K562 (cell line): ENCODE data around the gene AFDN. TPM values are rescaled to one million over a fixed set of nuclear protein-coding genes. Genes with fewer than 3 reads are reported as not detected.

Source experiments
- ATAC-seq: fragments of 200-7000 bp; cut with Tn5 transposase; 3 replicates; pipeline ENCODE4 v1.9.1; 2020; ENCODE audit warnings: moderate library complexity
- BruUV-seq: library from RNA; stranded (reverse); fragments of 400-500 nt; replicated peaks from 2 replicates; lab custom pipeline; 2021; lab: Mats Ljungman, UMichigan
- CTCF ChIA-PET: fragments of 300-600 bp; formaldehyde crosslinking; extraction: SDS; loops from one replicate; lab custom pipeline; 2021; ENCODE audit warnings: low intra/inter-chr PET ratio; lab: Yijun Ruan, JAX
- POLR2A ChIA-PET: fragments of 300-600, 350-650 bp; sonication (Branson Sonifier 250); formaldehyde crosslinking; extraction: SDS; loops from one replicate; lab custom pipeline; 2021; ENCODE audit warnings: antibody characterized with exemption, inconsistent platforms; lab: Yijun Ruan, JAX
- DNase-seq, 4 experiments: peaks; one replicate each; pipeline versions ENCODE4 v3.0.0 to v3.0.0-alpha.2; 2011 to 2018; ENCODE audit warnings: low spot score in 3 of 4, mixed read lengths in 3 of 4; ENCODE audit errors: extremely low read depth in 1 of 4
- FAIRE-seq: peaks from 2 replicates; lab custom pipeline; 2011; peaks lifted over from hg19 to GRCh38; lab: Jason Lieb, UNC
- H2AFZ ChIP-seq: 2 replicates; pipeline ENCODE4 v1.6.0; 2011; ENCODE audit warnings: low read depth, low read length, control low read depth, inconsistent platforms
- H3K27ac ChIP-seq: fragments of 200-600 bp; 3 replicates; pipeline ENCODE4 v1.8.0; 2011; ENCODE audit warnings: low read depth, mild to moderate bottlenecking, control low read depth, inconsistent platforms, low read length, moderate library complexity, mixed read lengths; ENCODE audit errors: extremely low read depth
- H3K27me3 ChIP-seq, 2 experiments: fragments of 300-600 bp in 1 of 2; 2 replicates in 1 of 2; 3 replicates in 1 of 2; pipeline versions ENCODE4 v1.6.0 to v1.8.0; 2011; ENCODE audit warnings: inconsistent platforms in 2 of 2, low read length in 2 of 2, mild to moderate bottlenecking in 1 of 2, mixed read lengths in 1 of 2, moderate library complexity in 1 of 2; ENCODE audit not compliant: control insufficient read depth in 2 of 2, insufficient read depth in 2 of 2
- H3K36me3 ChIP-seq: fragments of 300-600 bp; 3 replicates; pipeline ENCODE4 v1.8.0; 2011; ENCODE audit warnings: mild to moderate bottlenecking, low read length, inconsistent platforms; ENCODE audit not compliant: control insufficient read depth, insufficient read depth
- H3K4me1 ChIP-seq, 2 experiments: fragments of 200-600 bp in 1 of 2; replicated peaks in 1 of 2; 2 replicates in 1 of 2; 3 replicates in 1 of 2; pipeline versions ENCODE4 v1.5.1 to v1.8.0; 2011; ENCODE audit warnings: inconsistent platforms in 2 of 2, low read length in 2 of 2, mild to moderate bottlenecking in 1 of 2, mixed read lengths in 1 of 2, moderate library complexity in 1 of 2; ENCODE audit not compliant: control insufficient read depth in 2 of 2, insufficient read depth in 2 of 2
- H3K4me2 ChIP-seq: 2 replicates; pipeline ENCODE4 v1.6.1; 2011; ENCODE audit warnings: low read length, control low read depth, inconsistent platforms, mixed read lengths; ENCODE audit not compliant: insufficient read depth
- H3K4me3 ChIP-seq: fragments of 200-600 bp; sonication (generic), shearing (Covaris generic); 2 replicates; pipeline ENCODE4 v1.5.1; 2016; ENCODE audit warnings: control low read depth, inconsistent platforms
- H3K79me2 ChIP-seq: fragments of 200-600 bp; 3 replicates; pipeline ENCODE4 v1.8.0; 2011; ENCODE audit warnings: low read length, inconsistent platforms; ENCODE audit not compliant: control insufficient read depth, insufficient read depth
- H3K9ac ChIP-seq, 2 experiments: 2 replicates each; pipeline versions ENCODE4 v1.6.0 to v1.6.1; 2011; ENCODE audit warnings: low read depth in 2 of 2, low read length in 2 of 2, control low read depth in 1 of 2, inconsistent platforms in 1 of 2, mild to moderate bottlenecking in 1 of 2, mixed read lengths in 1 of 2; ENCODE audit not compliant: insufficient read depth in 1 of 2
- H3K9me1 ChIP-seq: one replicate; pipeline ENCODE4 v1.6.0; 2011; ENCODE audit warnings: inconsistent platforms, mild to moderate bottlenecking, low read length, moderate library complexity; ENCODE audit not compliant: control insufficient read depth, insufficient read depth
- H3K9me3 ChIP-seq: replicated peaks from 2 replicates; pipeline ENCODE4 v1.5.1; 2011; ENCODE audit warnings: low read depth, low read length, inconsistent platforms; ENCODE audit not compliant: control insufficient read depth, insufficient read depth
- H4K20me1 ChIP-seq: replicated peaks from 2 replicates; pipeline ENCODE4 v1.6.1; 2011; ENCODE audit warnings: low read length, inconsistent platforms, mixed read lengths; ENCODE audit not compliant: control insufficient read depth, insufficient read depth
- ARNT ChIP-seq, 2 experiments: fragments of 450-650 bp; IDR thresholded peaks; 2 replicates each; pipeline ENCODE4 v1.6.1; 2016; ENCODE audit warnings: mild to moderate bottlenecking in 1 of 2
- BRD4 ChIP-seq: fragments of 200-600 bp; sonication (generic); IDR thresholded peaks from 2 replicates; pipeline ENCODE4 v1.6.1; 2017; ENCODE audit warnings: inconsistent platforms
- CHD4 ChIP-seq: fragments of 200-600 bp; sonication (generic); IDR thresholded peaks from 3 replicates; pipeline ENCODE4 v1.6.1; 2012; ENCODE audit warnings: low read depth, mild to moderate bottlenecking, mixed read lengths, low read length, inconsistent platforms; ENCODE audit not compliant: insufficient read depth, insufficient replicate concordance, poor library complexity, severe bottlenecking
- CREM ChIP-seq: IDR thresholded peaks from 2 replicates; pipeline ENCODE4 v1.6.1; 2014; ENCODE audit warnings: antibody characterized with exemption, low read depth
- DIDO1 ChIP-seq: fragments of 450-650 bp; IDR thresholded peaks from 2 replicates; pipeline ENCODE4 v1.6.1; 2016; ENCODE audit warnings: low read depth, missing biosample characterization, missing genetic modification characterization
- E2F3 ChIP-seq: fragments of 250-450 bp; sonication (Bioruptor Pico); IDR thresholded peaks from 2 replicates; pipeline ENCODE4 v1.4.0; 2020; ENCODE audit warnings: mild to moderate bottlenecking
- GTF3C2 ChIP-seq: IDR thresholded peaks from 3 replicates; pipeline ENCODE4 v1.6.1; 2011; ENCODE audit warnings: borderline replicate concordance, mild to moderate bottlenecking, moderate library complexity; ENCODE audit not compliant: insufficient read length; ENCODE audit errors: extremely low read depth
- HDAC1 ChIP-seq, 2 experiments: fragments of 450-650 bp; IDR thresholded peaks; 2 replicates each; pipeline ENCODE4 v1.6.1; 2016 to 2017; ENCODE audit warnings: inconsistent platforms in 1 of 2, mild to moderate bottlenecking in 1 of 2, moderate library complexity in 1 of 2
- LCOR ChIP-seq: sonication (generic); formaldehyde crosslinking; IDR thresholded peaks from 2 replicates; pipeline ENCODE4 v1.8.0; 2022; ENCODE audit warnings: mild to moderate bottlenecking, missing genetic modification reagents
- MCM3 ChIP-seq: fragments of 450-650 bp; IDR thresholded peaks from 2 replicates; pipeline ENCODE4 v1.6.1; 2016
- MYNN ChIP-seq, 2 experiments: sonication (generic); formaldehyde crosslinking in 1 of 2; IDR thresholded peaks; 2 replicates each; pipeline versions ENCODE4 v1.5.0 to v1.6.1; 2016 to 2020; ENCODE audit warnings: antibody characterized with exemption in 1 of 2, missing genetic modification reagents in 1 of 2
- TEAD1 ChIP-seq, 2 experiments: fragments of 450-650 bp in 1 of 2; sonication (generic) in 1 of 2; formaldehyde crosslinking; IDR thresholded peaks; 2 replicates each; pipeline versions ENCODE4 v1.4.0 to v1.8.0; 2020 to 2022; ENCODE audit warnings: mild to moderate bottlenecking in 2 of 2, missing genetic modification reagents in 1 of 2
- ZFP1 ChIP-seq: fragments of 450-650 bp; formaldehyde crosslinking; IDR thresholded peaks from 2 replicates; pipeline ENCODE4 v1.4.0; 2020; ENCODE audit warnings: mild to moderate bottlenecking, mixed read lengths
- ZKSCAN1 ChIP-seq: fragments of 150-350 bp; IDR thresholded peaks from 2 replicates; pipeline ENCODE4 v1.6.1; 2016; ENCODE audit warnings: low read depth, low read length
- ZNF146 ChIP-seq: IDR thresholded peaks from one replicate; pipeline ENCODE4 v1.6.1; 2018; ENCODE audit warnings: missing compliant biosample characterization; ENCODE audit not compliant: unreplicated experiment
- WGBS: fragments of 100-300 bp; shearing (Covaris generic); methylation state at CpG from one replicate; pipeline ENCODE4 v1.1.6; 2016; ENCODE audit warnings: low coverage, mixed read lengths; ENCODE audit not compliant: insufficient coverage; ENCODE audit errors: missing lambda C conversion rate; 5-methylcytosine and 5-hydroxymethylcytosine counted together
- in situ Hi-C: fragments of 300-500 bp; cut with MboI; formaldehyde crosslinking; loops from 4 replicates; pipeline ENCODE4 v1.15.0; 2018; ENCODE audit warnings: inconsistent platforms, mixed read lengths
- intact Hi-C: fragments of 100-400 bp; cut with micrococcal nuclease; formaldehyde crosslinking; loops from 2 replicates; pipeline ENCODE4 v1.14.2; 2022
- polyA plus RNA-seq, 8 experiments: library from polyadenylated mRNA; depleted of rRNA in 4 of 8; stranded (reverse) in 5 of 8; unstranded in 3 of 8; fragments of >200 nt; fragmentation: Nextera tagmentation in 2 of 8; fragmentation: Illumina TruSeq in 1 of 8; extraction: Ambion mirVana in 2 of 8; extraction: Trizol in 1 of 8; gene quantifications; 2 replicates each; pipeline versions ENCODE4 v1.2.1 to v1.2.3, GENCODE V29; 2011 to 2014; ENCODE audit warnings: inconsistent platforms in 1 of 8, missing spikeins in 1 of 8
- total RNA-seq, 7 experiments: library from RNA; depleted of rRNA in 6 of 7; stranded (reverse); fragments of >200 nt in 6 of 7; fragmentation: Illumina TruSeq in 2 of 7; extraction: Trizol in 2 of 7; gene quantifications; 2 replicates each; pipeline versions ENCODE4 v1.2.1 to v1.2.3, GENCODE V29; 2011 to 2021; ENCODE audit warnings: low replicate concordance in 1 of 7

AFDN gene
- total and polyA plus RNA-seq, 9 of the 15 experiments (the other 6 are each of a cell fraction or from before 2014, with no cell fraction given): 7.2 to 129 (median 105) TPM

- TF ChIP-seq CREM: no peak
These were observed 31.4 kb downstream of the AFDN start (continued) for GRCh38 chr6:167858086-167858591.

- no peak for DNase-seq
- no peak for FAIRE-seq
- Histone ChIP-seq H4K20me1 (no peaks in the 10 kb centered on the region; the same call in 1 of the 2 replicates), H3K9me1 (no peaks in the 10 kb centered on the region), H3K27ac (peak overlapping the region; percentile 96), H3K9ac (peak overlapping the region in 1 of 2 experiments; percentile 86; a peak in 2 of 4 replicates), H3K4me3 (no peak overlapping the region), H2AFZ (no peak overlapping the region), H3K9me3 (no peaks in the 10 kb centered on the region), H3K27me3 (no peaks in the 10 kb centered on the region), H3K4me2 (peak overlapping the region; percentile 74), H3K4me1 (peaks cover 6 to 58% of the 10 kb centered on the region in 2 experiments), H3K79me2 (peaks cover 99% of the 10 kb centered on the region), H3K36me3 (0 out of 3 replicates have a peak, but pooled peaks cover under 1% of the 10 kb centered on the region)
- ChIA-PET CTCF (no interaction called here), POLR2A (interaction anchor here (0.6 to 4.2 kb wide), 3 partner anchors 11 to 1538 kb away, joined by 3 to 12 read pairs (median 7); no protein-coding TSS in a partner anchor)
- WGBS: 11% methylated on average over 7 of the region's 7 CpGs
- intact Hi-C loops: loop anchor here (5.0 kb wide), 1 partner anchor 38 kb away; no protein-coding TSS in a partner anchor
- no TSS peak for BruUV-seq
- in situ Hi-C loops: no loop called here
- peak; percentile 10 for ATAC-seq
- TF ChIP-seq MYNN (IDR thresholded peaks at IDR 0.05): no peak
- TF ChIP-seq MYNN (CRISPR knock-in tag; IDR thresholded peaks at IDR 0.05): no peak
- TF ChIP-seq ZKSCAN1: no peak
- TF ChIP-seq ZNF146 (CRISPR knock-in tag): no peak
- TF ChIP-seq HDAC1 (IDR thresholded peaks at IDR 0.05): no peak
- TF ChIP-seq TEAD1 (CRISPR knock-in tag; IDR thresholded peaks at IDR 0.05): no peak
- no peak for TF ChIP-seq CHD4
- no peak for TF ChIP-seq GTF3C2
- TF ChIP-seq LCOR (CRISPR knock-in tag): no peak
- TF ChIP-seq BRD4: 0 out of 2 replicates have a peak, but pooled peaks have one; percentile 31
- TF ChIP-seq ARNT (IDR thresholded peaks at IDR 0.05): no peak
- TF ChIP-seq E2F3: no peak
- TF ChIP-seq ZFP1 (CRISPR knock-in tag): no peak
- TF ChIP-seq MCM3: no peak
- TF ChIP-seq DIDO1 (tag): no peak
These were observed 32.3 kb downstream of the AFDN start for GRCh38 chr6:167858842-167859664.
